ENCODE data around the gene SNX18.

Gene SNX18

DNA sequence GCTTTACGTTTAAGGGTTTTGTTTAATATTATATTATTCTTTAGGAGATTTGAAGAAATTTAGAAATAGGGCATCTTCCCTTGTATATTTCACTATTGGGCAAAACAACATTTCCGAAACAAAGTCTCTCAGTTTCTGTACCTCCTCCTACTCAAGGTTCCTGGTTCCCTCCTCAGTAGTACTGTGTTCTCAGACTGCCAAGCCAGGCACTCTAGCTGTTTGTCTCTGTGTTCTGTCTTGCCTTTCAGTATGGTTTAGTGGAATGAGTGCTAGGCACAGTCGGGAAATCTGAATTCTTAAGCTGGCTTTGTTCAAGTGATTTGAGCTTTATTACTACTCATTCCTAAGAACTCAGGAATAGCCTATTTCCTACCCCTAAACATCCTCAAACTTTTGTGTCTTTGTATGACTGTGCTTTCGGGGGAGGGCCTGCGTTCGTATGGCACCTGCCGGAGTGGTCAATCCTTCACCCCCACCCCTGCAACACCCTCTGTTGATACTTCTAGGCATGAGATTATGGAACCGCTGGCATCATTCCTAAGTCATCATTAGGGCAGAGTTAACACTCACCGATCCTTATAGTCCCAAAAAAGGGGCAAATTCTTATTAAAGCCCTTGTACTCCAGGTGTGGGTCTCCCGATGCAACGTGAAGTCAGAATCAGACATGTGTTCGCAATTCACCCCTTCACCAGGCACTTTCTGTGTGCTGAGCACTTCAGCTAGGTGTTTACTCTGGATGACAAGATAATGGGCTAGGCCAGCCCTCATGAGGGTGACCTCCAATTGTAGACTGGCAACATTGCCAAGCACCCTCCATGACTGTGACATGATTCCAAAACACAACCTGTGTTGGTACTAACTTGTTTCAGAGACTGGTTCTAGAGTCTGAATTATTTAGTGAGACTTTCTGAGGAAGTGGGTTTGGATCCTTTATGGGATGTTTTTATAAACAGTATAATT is 24.5 kb downstream of the SNX18 start:
- Histone ChIP-seq H3K27me3 (ENCODE audit: control insufficient read depth, insufficient read depth, low read length) (no peaks in the 10 kb centered on the region), H3K9me3 (ENCODE audit: control insufficient read depth, insufficient read depth, low read length) (no peaks in the 10 kb centered on the region), H3K4me3 (ENCODE audit: low read depth, low read length) (no peak overlapping the region), H3K4me1 (ENCODE audit: control insufficient read depth, insufficient read depth, low read length) (no peaks in the 10 kb centered on the region), H3K9ac (ENCODE audit: low read depth, low read length) (no peak overlapping the region), H3K36me3 (ENCODE audit: control insufficient read depth, insufficient read depth, low read length) (no peaks in the 10 kb centered on the region), H3K27ac (ENCODE audit: low read depth, low read length) (no peak overlapping the region)

DNA sequence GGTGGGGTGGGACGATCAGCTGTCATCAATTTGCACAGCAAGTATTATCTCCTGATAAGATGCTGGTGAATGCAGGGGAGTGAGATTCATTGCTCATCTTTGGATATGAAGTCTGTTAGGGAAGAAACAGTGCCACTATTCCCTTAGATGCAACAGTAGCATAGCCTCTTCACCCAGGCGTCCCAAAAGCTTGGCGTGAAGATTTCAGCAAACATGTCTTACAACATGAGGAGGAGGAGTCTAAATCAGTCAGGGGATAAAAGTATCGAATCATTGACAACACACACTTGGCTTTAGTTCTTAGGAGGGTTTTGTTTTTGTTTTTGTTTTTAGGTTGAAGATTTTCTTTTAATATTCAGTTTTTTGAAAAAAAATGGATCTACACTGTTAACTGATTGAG is 26.5 kb downstream of the SNX18 start:
- Histone ChIP-seq H3K36me3 (ENCODE audit: control insufficient read depth, insufficient read depth, low read length) (no peaks in the 10 kb centered on the region), H3K9me3 (ENCODE audit: control insufficient read depth, insufficient read depth, low read length) (no peaks in the 10 kb centered on the region), H3K27ac (ENCODE audit: low read depth, low read length) (no peak overlapping the region), H3K4me1 (ENCODE audit: control insufficient read depth, insufficient read depth, low read length) (no peaks in the 10 kb centered on the region), H3K9ac (ENCODE audit: low read depth, low read length) (no peak overlapping the region), H3K27me3 (ENCODE audit: control insufficient read depth, insufficient read depth, low read length) (no peaks in the 10 kb centered on the region), H3K4me3 (ENCODE audit: low read depth, low read length) (no peak overlapping the region)

DNA sequence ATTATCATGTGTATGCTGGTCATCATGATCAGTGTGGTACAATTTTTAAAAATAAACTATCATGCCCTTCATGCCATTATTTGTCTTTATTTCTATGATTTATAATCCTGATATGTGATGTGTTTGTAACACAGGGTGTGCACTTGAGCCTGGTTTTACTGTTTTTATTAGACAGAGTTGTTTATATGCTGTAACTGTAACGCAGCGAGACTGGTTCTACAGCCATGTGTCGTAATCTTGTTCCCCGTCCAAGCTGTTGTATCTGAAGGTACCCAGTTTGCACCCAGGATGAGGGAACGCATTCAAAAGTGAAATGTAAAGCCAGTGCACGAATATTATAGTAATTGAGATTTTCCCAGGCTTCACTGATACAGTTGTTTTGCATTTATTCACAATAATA is 28.2 kb downstream of the SNX18 start:
- Histone ChIP-seq H3K4me3 (ENCODE audit: low read depth, low read length) (no peak overlapping the region), H3K9ac (ENCODE audit: low read depth, low read length) (no peak overlapping the region), H3K9me3 (ENCODE audit: control insufficient read depth, insufficient read depth, low read length) (no peaks in the 10 kb centered on the region), H3K4me1 (ENCODE audit: control insufficient read depth, insufficient read depth, low read length) (no peaks in the 10 kb centered on the region), H3K27me3 (ENCODE audit: control insufficient read depth, insufficient read depth, low read length) (no peaks in the 10 kb centered on the region), H3K27ac (ENCODE audit: low read depth, low read length) (no peak overlapping the region), H3K36me3 (ENCODE audit: control insufficient read depth, insufficient read depth, low read length) (no peaks in the 10 kb centered on the region)

DNA sequence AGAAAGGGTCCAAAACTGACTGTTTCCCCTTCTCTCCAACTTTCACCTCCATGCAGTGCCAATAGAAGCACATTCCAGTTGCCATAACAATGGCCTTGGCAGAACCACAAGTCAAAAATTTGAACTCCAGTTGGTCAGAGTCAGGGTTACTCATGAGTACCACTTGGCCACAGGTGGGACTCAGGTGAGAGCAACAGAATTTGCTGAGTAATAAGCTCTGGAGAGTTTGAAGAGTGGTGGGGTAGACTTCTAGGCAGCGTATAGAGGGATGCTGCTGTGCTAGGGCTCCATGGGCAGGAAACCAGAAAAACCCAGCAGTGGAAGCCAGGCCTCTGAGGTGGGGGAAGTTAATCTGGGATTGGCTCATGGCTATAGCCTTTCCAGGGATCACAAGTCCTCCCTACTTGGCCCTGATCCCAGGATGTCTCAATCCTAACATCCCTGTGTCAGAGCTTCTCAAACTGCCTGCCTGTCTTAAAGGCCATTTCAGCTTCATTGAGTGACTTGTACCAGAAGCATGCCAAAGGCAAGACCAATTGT is 30.2 kb downstream of the SNX18 start:
- Histone ChIP-seq H3K9me3 (ENCODE audit: control insufficient read depth, insufficient read depth, low read length) (no peaks in the 10 kb centered on the region), H3K36me3 (ENCODE audit: control insufficient read depth, insufficient read depth, low read length) (no peaks in the 10 kb centered on the region), H3K9ac (ENCODE audit: low read depth, low read length) (no peak overlapping the region), H3K27me3 (ENCODE audit: control insufficient read depth, insufficient read depth, low read length) (no peaks in the 10 kb centered on the region), H3K27ac (ENCODE audit: low read depth, low read length) (no peak overlapping the region), H3K4me1 (ENCODE audit: control insufficient read depth, insufficient read depth, low read length) (no peaks in the 10 kb centered on the region), H3K4me3 (ENCODE audit: low read depth, low read length) (no peak overlapping the region)

DNA sequence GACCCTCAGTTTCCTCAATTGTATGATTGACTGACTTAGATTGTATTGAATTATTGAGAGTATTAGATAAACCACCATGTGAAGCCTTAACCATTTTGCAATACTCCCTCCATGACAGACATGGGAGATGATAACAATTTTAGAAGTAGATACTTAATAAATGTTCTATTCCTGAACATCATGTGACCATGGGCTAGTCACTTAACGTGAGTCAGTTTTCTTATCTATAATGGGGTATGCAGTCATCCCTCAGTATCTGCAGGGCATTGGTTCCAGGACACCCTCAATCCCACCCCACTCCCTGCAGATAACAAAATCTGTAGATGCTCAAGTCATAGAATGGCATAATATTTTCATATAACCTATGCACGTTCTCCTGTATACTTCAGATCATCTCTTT is 31.0 kb downstream of the SNX18 start:
- Histone ChIP-seq H3K9me3 (ENCODE audit: control insufficient read depth, insufficient read depth, low read length) (no peaks in the 10 kb centered on the region), H3K27ac (ENCODE audit: low read depth, low read length) (no peak overlapping the region), H3K4me1 (ENCODE audit: control insufficient read depth, insufficient read depth, low read length) (no peaks in the 10 kb centered on the region), H3K4me3 (ENCODE audit: low read depth, low read length) (no peak overlapping the region), H3K9ac (ENCODE audit: low read depth, low read length) (no peak overlapping the region), H3K36me3 (ENCODE audit: control insufficient read depth, insufficient read depth, low read length) (no peaks in the 10 kb centered on the region), H3K27me3 (ENCODE audit: control insufficient read depth, insufficient read depth, low read length) (no peaks in the 10 kb centered on the region)

DNA sequence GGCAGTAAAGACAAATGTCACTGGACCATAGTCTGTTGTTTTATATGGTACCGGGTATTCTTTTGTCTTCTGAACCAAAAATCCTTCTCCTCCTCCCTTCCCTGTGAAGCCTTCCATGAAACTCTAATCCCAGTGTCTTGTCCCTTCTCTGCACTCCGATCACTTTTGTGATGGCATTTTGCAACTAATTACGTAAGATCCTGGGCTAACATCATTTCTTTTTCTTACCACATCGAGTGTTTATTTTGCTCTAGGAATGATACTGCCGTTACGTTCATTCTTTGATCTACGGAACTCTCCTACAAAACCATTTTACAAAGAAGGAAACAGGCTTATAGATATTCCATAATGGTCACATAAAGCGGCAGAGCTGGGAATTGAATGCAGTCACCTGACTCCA is 33.7 kb downstream of the SNX18 start:
- H3K27me3 ChIP-seq (ENCODE audit: control insufficient read depth, insufficient read depth, low read length): no peaks in the 10 kb centered on the region
- no peak overlapping the region for H3K4me3 ChIP-seq (ENCODE audit: low read depth, low read length)
- no peak overlapping the region for H3K9ac ChIP-seq (ENCODE audit: low read depth, low read length)
- no peak overlapping the region for H3K27ac ChIP-seq (ENCODE audit: low read depth, low read length)
- H3K9me3 ChIP-seq (ENCODE audit: control insufficient read depth, insufficient read depth, low read length): no peaks in the 10 kb centered on the region
- no peaks in the 10 kb centered on the region for H3K36me3 ChIP-seq (ENCODE audit: control insufficient read depth, insufficient read depth, low read length)
- no peaks in the 10 kb centered on the region for H3K4me1 ChIP-seq (ENCODE audit: control insufficient read depth, insufficient read depth, low read length)

DNA sequence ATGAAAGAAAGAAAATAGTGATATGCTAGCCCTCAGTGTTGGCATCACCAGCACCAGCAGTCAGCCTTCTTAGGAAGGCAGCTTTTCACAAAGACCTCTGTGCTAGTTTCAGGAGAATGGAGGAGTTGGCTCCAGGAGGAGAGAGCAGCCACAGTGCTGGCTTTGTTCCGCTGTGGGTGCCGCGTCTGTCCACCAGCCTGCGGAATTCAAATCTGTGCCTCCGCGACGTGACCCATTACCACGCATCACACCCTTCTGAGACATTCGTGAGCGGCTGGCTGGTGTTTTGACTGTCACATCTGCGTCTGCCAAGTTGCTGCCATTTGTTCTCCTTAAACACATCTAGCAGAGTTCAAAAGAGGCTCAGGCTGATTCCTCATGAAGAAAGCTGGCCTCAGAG is 34.4 kb downstream of the SNX18 start:
- Histone ChIP-seq H3K4me3 (ENCODE audit: low read depth, low read length) (no peak overlapping the region), H3K36me3 (ENCODE audit: control insufficient read depth, insufficient read depth, low read length) (no peaks in the 10 kb centered on the region), H3K27me3 (ENCODE audit: control insufficient read depth, insufficient read depth, low read length) (no peaks in the 10 kb centered on the region), H3K9me3 (ENCODE audit: control insufficient read depth, insufficient read depth, low read length) (no peaks in the 10 kb centered on the region), H3K27ac (ENCODE audit: low read depth, low read length) (no peak overlapping the region), H3K4me1 (ENCODE audit: control insufficient read depth, insufficient read depth, low read length) (no peaks in the 10 kb centered on the region), H3K9ac (ENCODE audit: low read depth, low read length) (no peak overlapping the region)

DNA sequence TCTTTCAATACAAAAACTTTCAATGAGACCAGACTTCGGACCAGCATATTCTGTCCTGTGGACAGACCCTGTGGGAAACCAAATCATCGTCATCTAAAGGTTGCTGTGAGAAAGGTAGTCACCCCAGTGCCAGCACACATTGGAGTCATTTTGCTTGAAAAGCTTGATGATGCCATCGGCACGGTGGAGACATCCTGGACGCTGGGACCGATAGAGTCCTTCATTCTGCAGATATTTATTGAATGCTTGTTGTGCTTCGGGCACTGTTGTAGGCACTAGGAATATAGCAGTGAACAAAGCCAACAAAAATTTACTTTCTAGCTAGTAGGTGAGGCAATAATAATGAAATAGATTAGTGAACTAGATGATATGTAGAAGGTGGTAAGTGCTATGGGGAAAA is 34.9 kb downstream of the SNX18 start:
- Histone ChIP-seq H3K27ac (ENCODE audit: low read depth, low read length) (no peak overlapping the region), H3K9me3 (ENCODE audit: control insufficient read depth, insufficient read depth, low read length) (no peaks in the 10 kb centered on the region), H3K4me1 (ENCODE audit: control insufficient read depth, insufficient read depth, low read length) (no peaks in the 10 kb centered on the region)

DNA sequence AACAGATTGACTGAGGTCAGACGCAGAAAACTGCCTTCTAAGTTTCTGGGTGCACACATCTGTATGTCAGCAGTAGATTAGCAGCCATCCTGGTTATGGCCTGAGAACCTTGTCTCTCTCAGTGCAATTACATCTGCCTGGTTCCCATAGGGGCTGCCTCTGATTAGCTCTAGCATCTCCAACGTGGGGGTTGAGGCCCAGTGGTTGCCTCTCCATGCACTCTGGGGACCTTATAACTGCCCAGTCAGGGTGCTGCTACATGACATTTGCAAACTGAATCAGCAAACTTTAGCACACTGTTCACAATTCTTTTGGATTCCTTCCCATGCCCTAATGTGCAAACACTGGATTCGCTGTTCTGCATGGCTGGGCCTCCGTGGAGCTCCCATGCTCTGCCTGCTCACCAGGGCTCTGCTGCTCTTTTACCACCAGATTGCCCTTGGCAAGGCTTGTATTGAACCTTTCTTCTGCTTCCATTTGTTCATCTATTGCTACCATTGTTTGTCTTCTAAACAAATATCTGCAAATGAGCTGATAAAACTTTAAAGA is 36.2 kb downstream of the SNX18 start:
- no peak overlapping the region for H3K4me3 ChIP-seq (ENCODE audit: low read depth, low read length)
- no peak overlapping the region for H3K27ac ChIP-seq (ENCODE audit: low read depth, low read length)

More for the DNA sequence above, 34.9 kb downstream of the SNX18 start:
- no peaks in the 10 kb centered on the region for H3K27me3 ChIP-seq (ENCODE audit: control insufficient read depth, insufficient read depth, low read length)
- no peaks in the 10 kb centered on the region for H3K36me3 ChIP-seq (ENCODE audit: control insufficient read depth, insufficient read depth, low read length)
- H3K4me3 ChIP-seq (ENCODE audit: low read depth, low read length): no peak overlapping the region
- no peak overlapping the region for H3K9ac ChIP-seq (ENCODE audit: low read depth, low read length)

DNA sequence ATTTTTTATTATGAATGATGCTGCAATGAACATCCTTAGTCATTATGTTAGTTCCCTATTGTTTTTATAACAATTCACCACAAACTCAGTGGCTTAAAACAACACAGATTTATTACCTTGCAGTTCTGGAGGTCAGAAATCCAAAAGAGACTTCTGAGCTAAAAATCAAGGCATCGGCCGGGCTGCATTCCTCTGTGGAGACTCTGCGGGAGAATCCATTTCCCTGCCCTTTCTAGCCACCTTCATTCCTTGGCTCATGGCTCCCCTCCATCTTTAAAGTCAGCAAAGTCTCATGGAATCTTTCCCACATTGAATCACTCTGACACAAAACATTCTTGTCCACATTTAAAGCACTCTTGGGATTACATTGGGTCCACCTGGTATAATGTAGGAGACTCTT is 38.6 kb downstream of the SNX18 start:
- Histone ChIP-seq H3K27me3 (ENCODE audit: control insufficient read depth, insufficient read depth, low read length) (no peaks in the 10 kb centered on the region), H3K4me3 (ENCODE audit: low read depth, low read length) (no peak overlapping the region), H3K36me3 (ENCODE audit: control insufficient read depth, insufficient read depth, low read length) (no peaks in the 10 kb centered on the region), H3K9ac (ENCODE audit: low read depth, low read length) (no peak overlapping the region), H3K9me3 (ENCODE audit: control insufficient read depth, insufficient read depth, low read length) (no peaks in the 10 kb centered on the region), H3K4me1 (ENCODE audit: control insufficient read depth, insufficient read depth, low read length) (no peaks in the 10 kb centered on the region), H3K27ac (ENCODE audit: low read depth, low read length) (no peak overlapping the region)

More for the DNA sequence above, 36.2 kb downstream of the SNX18 start:
- H3K9me3 ChIP-seq (ENCODE audit: control insufficient read depth, insufficient read depth, low read length): no peaks in the 10 kb centered on the region
- H3K4me1 ChIP-seq (ENCODE audit: control insufficient read depth, insufficient read depth, low read length): no peaks in the 10 kb centered on the region
- H3K36me3 ChIP-seq (ENCODE audit: control insufficient read depth, insufficient read depth, low read length): no peaks in the 10 kb centered on the region
- H3K9ac ChIP-seq (ENCODE audit: low read depth, low read length): no peak overlapping the region
- H3K27me3 ChIP-seq (ENCODE audit: control insufficient read depth, insufficient read depth, low read length): no peaks in the 10 kb centered on the region

DNA sequence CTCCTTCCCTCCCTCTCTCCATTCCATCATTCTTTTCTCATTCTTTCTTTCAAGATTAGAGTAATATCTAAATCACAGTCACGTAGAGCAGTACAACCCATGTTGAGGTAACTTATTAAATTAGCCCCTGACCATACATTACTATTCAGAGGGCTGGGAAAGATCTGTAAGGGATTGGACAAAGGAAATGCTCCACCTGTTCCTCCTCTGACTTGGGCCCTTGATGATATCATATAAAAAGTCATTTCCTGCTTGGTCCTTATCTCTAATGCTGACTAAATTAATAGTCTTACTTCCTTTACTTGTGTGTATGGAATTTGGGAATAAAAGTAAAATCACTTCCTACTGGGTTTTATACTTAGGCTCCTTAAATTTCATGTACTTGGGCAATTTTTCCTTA is 40.8 kb downstream of the SNX18 start:
- Histone ChIP-seq H3K27me3 (ENCODE audit: control insufficient read depth, insufficient read depth, low read length) (no peaks in the 10 kb centered on the region), H3K9ac (ENCODE audit: low read depth, low read length) (no peak overlapping the region), H3K27ac (ENCODE audit: low read depth, low read length) (no peak overlapping the region), H3K4me1 (ENCODE audit: control insufficient read depth, insufficient read depth, low read length) (no peaks in the 10 kb centered on the region), H3K4me3 (ENCODE audit: low read depth, low read length) (no peak overlapping the region), H3K9me3 (ENCODE audit: control insufficient read depth, insufficient read depth, low read length) (no peaks in the 10 kb centered on the region), H3K36me3 (ENCODE audit: control insufficient read depth, insufficient read depth, low read length) (no peaks in the 10 kb centered on the region)

Data from HUES48 (cell line).